Femur (tissue), 1 donor: Measurements from ENCODE around the gene AICDA.

Source experiments
- DNase-seq: peaks from one replicate; pipeline ENCODE4 v3.0.0-alpha.2; 2017

AICDA gene

GRCh38 chr12:8553088-8553627 lies 59.5 kb downstream of the AICDA start:
- no peak for DNase-seq
